T-helper 9 cell (primary cell): ENCODE data around the gene GREB1L.
"Not testable (repeated sequence)": the region's sequence is repeated elsewhere in the genome, so short reads cannot be mapped to it uniquely, and the experiment has no call there.

Experiments
- DNase-seq: peaks from one replicate; pipeline ENCODE4 v3.0.0-alpha.2; 2020

GREB1L gene

DNA sequence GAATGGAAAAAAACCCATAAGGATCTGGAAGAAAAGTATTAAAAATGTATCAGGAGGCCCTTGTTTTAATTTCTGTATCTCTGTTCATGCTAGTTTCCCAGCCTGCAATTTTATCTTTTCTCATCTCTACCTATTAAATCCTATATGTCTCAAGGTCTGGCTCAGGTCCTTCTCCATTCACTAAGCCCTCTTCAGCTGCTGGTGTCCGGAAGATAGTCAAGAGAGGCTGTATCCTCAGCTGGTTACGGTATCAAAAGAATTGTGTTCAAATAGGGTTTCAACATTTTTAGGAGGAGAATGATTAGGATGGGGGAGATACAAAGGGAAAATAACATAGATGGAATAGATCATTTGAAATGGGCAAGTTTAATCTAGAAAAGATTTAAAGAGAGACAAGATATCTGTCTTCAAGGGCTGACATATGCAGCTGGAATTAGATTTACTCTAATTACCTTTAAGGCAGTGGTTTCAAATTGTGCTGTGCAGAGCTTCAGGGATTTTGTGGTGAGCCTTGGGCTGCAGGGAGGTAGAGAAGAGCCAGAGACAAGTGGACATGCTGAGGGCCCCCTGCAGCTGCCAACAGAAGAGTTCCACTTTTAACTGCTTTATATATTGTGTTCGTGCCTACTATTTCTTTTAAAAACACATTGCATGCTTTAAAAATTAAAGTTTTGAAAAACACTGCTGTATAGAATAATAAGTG lies 24.1 kb downstream of the GREB1L start:
- no peak for DNase-seq

DNA sequence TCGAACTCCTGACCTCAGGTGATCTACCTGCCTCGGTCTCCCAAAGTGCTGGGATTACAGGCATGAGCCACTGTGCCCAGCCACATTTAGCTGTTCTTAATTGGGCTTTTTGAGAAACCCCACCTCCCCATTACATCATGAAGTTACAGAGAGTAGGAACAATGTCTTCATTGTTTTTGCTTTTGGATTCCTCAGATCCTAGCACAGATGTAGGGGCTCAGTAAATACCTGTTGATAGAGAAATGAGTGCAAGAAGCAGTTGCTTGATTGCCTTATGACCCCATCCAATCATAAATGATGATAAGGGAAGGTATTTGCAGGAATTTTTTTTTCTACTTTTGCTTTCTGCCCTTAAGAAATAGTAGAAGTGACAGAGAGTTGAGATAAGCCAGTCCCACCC lies 25.4 kb downstream of the GREB1L start:
- no peak for DNase-seq

DNA sequence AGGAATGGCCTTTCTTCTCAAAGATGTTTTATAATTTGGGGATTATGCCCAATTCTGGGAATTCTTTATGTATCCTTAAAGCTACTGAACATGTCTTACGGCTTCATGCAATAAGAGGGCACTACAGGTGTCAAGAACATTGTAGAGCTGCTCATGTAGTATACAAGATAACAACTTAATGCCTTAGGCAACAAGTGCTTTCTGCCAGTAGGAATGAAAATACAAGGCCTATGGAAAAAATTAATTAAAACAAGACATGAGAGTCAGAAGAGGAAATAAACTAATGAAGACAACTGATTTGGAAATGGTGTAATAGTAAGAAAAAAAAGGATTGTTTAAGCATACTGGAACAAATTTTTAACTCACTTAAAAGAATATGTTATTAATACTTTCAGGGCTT lies 27.3 kb downstream of the GREB1L start:
- no peak for DNase-seq

DNA sequence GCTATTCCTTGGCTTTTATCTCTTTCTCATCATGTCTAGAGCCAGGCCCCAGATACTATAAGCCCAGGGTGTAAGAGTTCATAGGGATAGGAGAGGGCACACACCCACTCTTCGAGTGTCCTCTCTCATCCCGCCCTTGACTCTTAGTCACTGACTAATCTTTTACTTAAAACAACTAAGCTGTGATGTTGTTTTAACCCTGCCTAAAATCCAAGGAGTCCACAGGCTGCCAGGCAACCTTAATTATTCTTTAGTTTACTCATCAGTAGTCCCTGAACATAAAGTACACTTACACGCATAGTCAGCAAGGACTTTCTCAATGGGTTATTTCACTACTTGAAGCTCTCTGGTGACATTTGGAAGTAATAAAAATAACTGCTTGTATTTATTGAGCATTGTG lies 28.4 kb downstream of the GREB1L start:
- no peak for DNase-seq

DNA sequence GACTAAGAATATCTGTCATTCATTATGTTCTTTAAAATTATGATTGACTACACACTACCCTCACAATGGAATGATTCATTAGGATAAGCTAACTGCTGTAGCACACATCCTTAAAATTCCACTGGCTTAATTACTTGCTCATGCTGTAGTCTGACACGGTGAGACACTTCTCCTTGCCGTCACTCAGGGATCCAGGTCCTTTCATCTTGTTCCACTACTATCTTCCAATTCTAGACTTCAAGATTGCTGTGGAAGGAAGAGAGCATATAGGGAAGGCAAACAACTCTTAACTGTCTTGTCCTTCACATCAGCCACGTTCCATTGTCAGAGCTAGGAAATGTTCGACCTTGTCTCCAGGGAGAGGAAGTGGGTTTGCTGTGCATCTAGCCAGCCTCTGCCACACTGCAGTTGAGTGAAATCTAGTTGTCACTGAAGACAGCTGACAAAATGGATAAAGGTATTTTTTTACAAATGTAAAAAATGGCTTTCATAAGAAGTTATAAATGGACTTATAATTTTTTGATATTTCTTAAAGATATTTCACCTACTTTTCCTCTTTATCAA lies 30.1 kb downstream of the GREB1L start:
- DNase-seq, result no peak

DNA sequence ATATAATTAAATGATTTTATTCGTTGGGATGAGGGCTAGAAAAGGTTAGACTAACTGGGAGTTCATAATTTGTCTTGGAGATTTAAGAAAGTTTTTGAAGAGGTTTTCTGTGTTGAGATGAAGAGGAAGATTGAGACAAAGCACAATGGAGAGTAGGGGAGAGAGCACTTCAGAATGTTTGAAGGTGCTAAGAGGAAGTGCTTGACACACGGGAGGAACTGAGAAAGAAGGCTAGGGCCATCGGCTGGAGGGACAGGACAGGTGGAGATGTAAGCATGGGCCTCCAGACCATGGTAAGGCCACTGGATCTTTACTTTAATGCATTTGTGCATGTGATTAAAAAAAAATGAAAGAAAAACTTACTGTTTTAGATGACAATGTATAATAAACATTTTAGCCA lies 31.5 kb downstream of the GREB1L start:
- no peak for DNase-seq

DNA sequence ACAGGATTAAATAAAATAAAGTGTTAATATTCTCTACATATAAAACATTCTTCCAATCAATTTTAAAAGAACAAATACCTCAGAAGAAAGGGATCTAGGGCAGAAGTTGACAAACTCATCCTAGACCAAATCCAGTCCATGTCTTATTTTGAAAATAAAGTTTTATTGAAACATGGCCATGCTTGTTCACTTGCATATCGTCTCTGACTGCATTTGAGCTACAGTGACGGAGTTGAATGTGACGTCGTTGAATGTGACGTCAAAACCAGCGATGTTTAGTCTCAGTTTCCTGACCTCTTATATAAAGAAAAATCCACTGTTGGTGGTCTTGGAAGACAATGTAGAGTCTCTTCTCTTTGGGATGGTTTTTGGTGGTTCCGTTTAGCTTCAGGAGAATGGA lies 33.6 kb downstream of the GREB1L start:
- no peak for DNase-seq

DNA sequence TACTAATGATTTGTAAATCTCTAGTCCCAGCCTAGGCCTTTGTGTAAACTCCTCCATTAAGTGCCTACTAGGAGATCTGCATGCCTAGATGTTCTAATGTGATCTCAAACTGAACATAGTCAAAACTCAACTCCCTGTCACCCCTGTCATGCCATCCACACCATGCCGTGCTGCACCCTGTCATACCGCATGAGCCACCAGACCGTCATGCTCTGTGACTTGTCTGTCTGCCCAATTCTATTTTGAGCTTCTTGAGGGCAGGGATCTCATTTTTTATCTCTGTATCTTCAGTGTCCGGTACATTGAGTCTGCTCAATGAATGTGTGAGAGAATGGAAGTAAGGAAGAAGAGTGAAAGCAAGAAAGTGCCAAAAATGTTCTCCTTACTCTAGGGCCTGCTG lies 35.5 kb downstream of the GREB1L start:
- no peak for DNase-seq

DNA sequence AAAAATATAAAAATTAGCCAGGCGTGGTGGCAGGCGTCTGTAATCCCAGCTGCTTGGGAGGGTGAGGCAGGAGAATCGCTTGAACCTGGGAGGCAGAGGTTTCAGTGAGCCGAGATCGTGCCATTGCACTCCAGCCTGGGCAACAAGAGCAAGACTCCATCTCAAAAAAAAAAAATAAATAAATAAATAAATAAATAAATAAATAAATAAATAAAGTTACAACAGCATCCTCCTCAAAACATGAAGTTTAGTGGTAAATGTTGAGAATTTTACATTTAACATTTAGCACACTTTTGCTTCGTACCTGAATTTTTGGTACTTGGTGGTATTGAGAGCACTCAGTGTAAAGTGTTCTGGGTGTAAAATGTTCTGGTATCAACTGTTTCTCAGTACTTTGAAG lies 36.2 kb downstream of the GREB1L start:
- DNase-seq, result not testable (repeated sequence)

DNA sequence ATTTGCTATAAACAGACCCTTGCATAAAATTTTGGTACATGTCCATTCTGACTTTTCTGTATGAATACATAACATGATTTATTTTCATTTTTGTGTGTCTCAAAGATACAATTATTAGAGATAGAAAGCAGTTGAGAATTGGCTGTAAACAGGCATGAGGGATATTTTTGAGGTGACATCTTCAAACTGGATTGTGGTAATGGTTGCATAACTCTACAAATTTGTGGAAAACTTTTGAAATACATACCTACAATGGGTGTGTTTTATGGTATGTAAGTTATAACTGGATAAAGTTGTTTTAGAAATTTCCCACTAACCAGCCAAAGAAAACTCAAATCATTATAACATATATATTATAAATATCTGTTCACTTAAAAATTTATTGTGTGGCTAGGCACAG lies 39.6 kb downstream of the GREB1L start:
- no peak for DNase-seq

DNA sequence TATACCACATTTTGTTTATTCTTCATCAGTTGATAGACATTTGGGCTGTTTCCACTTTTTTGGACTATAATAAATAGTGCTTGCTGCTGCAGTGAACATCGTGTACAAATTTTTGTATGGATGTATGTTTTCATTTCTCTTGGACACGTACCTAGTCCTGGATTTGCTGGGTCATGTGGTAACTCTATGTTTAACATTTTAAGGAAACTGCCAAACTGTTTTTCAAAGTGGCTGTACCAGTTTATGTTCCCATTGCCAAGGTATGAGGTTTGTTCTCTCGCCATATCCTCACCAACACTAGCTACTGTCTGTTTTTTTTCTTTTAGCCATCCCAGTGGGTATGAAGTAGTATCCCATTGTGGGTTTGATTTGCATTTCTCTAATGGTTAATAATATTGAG lies 42.5 kb downstream of the GREB1L start:
- no peak for DNase-seq

DNA sequence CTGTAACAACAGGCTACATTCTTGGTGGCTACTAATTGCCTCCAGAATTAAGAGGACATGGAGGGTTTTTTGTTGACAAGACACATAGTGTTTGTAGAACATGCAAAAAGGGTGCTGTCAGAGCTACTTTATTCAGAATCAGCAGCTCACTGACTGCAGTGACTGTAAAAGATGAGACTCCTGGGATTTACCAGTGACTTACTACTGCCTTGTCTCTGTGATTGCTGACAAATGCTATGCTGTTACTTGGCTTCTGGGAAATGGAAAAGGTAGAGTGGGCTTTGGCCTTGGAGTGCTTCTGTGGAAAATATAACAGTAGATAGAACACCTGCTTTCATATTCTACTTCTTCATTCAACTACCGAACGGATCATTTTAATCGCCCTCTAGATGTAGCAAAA lies 47.8 kb downstream of the GREB1L start:
- no peak for DNase-seq

DNA sequence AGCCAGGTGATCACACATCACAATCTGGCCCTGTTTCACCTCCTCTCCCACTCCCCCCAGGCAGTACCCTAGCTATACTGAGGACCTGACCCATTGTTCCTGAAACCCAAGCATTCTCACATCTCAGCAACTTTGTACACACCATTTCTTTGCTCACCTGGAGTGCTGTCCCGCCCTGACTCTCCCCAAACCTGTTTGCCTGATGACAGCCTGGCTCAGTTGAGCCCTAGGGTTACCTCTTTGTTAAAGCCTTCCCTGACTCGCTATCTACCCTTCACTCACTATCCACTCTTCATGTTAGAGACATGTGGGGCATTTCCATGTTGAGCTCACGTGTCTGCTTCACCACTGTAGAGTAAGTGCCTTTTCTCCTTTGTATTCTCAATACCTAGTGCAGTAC lies 49.1 kb downstream of the GREB1L start:
- DNase-seq, result no peak

DNA sequence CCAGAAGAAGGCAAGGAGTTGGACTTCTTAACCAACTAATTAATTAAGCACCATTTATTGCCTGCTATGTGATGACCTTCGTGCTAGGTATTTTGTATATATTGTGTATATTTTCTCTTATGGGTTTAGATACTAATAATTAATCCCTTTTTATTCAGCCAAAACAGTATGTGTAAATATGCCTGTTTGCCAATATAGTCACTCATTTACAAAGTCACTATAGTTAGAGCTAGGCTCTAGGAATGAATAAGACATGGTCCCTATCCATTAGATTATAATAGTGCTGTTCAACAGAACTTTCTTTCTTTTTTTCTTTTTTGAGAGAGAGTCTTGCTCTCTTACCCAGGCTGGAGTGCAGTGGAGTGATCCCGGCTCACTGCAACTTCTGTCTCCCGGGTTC lies 51.4 kb downstream of the GREB1L start:
- DNase-seq, result no peak

DNA sequence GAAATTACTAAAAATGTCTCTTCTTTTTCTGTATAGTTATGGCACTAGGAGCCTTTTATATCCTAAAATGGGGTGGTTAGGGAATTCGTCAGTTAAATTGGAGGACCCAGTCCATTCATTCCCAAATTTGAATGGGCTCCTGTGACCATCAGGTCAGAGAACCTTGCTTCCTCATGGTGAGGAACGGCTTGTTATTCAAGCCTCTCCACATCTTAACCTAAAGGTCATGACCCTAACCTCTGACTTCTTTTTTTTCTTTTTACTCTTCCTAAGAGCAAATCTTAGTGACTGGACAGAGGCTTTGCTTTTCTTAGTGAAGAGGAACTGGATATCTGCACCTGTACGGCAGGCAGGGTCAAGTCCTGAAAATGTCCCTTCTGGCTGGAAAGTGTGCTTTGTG lies 53.1 kb downstream of the GREB1L start:
- no peak for DNase-seq

DNA sequence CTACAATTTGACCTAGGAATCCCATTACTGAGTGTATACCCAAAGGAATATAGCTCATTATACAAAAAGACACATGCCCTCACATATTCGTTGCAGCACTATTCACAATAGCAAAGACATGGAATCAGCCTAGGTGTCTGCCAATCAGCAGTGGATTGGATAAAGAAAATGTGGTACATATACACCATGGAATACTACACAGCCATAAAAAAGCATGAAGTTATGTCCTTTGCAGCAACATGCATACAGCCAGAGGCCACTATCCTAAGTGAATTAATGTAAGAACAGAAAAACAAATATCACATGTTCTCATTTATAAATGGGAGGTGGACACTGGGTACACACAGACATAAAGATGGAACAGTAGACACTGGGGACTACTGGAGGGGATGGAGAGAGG lies 54.0 kb downstream of the GREB1L start:
- DNase-seq, result no peak

DNA sequence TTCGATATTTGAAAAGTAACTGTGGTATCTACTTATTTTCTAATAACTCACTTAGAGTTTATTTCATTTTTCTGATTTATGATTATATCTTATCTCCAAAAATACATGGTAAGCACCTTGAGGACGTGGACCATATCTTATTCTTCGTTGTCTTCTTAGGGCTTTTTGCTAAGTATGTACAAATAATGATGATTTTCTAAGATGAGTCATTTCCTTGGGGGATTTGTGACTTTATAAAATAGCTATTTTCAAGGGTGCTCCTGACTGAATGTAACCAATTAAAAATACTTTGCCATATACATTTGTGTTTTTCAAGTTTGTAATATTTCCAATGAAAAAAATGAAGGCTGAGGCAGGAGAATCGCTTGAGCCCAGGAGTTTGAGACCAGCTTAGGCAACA lies 56.3 kb downstream of the GREB1L start:
- no peak for DNase-seq

DNA sequence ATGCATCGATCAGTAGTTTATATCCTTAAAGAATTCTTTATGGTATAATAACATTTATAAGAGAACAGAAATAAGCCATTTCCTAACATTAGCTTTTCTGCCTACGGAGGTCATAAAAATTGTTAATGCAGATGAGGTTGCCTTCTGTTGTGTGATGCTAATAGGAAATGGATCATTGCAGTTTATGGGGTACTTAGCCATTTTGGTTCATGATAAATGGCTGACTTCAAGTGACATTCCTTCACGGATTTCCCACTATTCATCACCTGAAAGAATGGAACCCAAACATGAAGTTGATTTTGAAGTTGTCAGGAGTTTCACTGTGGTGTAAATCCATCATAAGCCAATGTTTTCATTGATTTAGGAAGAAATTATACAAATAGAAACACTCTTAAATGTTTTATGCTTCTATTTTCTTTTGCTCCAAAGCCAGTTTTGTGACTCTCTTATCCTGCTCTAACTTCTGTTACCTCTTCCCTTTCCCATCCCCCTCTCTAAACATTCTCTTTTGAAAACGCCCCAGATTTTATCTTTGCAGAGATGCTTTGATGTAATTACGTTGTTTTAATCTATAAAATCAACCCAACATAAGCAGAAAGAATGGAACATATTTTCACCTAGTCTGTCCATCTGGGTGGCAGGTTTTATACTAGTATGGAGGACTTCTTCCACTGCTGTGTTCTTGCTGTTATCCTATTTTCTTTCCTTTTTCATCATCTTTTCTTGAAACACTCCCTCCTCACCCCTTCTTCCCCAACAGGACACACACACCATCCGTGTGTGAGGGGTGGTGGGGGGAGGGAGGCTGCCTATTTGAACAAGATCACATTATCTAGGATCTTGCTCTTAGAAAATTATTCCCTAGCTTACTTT lies 58.2 kb downstream of the GREB1L start:
- DNase-seq, result no peak

DNA sequence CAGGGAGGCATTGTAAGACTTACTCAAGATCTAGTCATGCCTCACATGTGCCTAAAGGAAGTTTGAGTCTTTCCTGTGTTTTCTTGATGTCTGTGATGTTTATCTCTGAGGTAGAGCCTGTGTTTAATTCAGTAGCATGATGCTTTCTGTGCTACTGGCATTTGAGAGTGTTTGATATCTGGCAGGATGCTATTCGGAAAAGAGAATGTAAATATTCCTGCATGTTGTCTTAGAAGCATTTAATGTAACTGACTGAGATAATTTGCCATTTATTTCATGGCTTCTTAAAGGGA lies 58.8 kb downstream of the GREB1L start:
- DNase-seq, result no peak

DNA sequence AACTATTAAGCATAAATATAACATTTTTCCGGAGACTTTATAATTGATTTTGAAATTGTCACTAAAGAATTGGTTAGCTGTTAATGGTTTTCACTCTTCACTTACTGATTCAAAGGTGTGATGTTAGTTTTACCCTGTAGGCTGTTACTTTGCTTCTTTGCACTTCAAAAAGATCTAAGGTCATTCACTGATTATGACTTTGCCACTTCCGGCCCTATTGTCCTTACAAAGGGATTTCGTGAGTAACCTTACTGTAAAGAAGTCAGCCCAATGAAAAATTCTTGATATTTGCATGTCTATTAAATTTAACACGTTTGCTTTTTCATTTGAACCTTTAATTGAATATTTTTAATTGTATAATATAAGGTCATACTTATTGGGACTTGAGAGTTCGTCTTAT lies 61.4 kb downstream of the GREB1L start:
- DNase-seq, result no peak

DNA sequence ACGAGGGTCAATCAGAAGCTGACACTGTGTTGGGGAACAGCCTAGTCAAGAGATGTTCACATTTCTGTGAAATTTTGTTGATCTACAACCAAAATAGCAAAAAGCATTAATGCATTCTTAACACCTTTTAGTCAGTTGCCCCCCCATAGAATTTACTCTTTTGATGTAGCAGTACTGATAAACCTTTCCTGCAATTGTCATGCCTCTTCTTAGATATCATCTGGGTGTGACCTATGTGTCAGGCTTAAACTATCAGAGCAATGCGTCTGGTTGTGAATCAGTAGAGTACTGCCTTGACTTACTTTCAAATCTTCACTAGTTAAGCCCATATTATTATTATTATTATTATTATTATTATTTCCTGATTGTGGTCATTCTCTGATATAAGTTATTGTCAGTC lies 61.9 kb downstream of the GREB1L start:
- DNase-seq, result no peak

DNA sequence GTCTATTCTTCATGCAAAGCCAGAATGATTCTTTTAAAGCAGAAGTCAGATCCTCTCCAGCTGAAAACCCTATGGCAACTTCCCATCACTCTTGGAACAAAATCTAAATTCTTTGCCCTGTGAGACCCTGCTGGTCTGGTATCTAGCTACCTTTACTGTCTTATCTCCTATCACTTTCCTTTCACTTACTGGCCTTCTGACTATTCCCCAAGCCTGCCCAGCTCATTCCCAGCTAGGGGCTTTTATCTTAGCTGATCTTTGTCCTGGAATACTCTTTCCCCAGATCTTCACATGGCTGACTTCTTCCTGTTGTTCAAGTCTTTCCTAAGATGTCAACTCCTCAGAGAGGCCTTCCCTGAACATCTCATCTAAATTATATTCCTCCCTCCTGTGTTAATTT lies 63.6 kb downstream of the GREB1L start:
- DNase-seq, result no peak

DNA sequence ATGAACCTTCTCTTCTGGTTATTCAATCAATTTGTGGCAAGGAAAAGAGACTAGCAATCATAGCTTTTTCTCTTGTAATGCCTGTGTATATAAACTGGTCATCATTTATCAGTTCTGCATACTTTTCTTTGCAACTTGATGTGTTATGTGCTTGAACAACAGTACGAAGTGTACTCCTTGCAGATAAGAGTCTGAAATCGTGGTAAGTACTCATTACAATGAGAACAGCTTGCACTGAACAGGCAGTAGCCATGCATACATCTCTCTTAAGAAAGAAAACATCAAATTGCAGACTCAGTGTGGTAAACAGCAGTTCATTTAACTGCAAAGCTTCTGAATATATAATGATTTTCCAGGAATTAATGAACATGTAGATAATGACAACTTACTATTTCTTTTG lies 64.3 kb downstream of the GREB1L start:
- DNase-seq, result no peak

DNA sequence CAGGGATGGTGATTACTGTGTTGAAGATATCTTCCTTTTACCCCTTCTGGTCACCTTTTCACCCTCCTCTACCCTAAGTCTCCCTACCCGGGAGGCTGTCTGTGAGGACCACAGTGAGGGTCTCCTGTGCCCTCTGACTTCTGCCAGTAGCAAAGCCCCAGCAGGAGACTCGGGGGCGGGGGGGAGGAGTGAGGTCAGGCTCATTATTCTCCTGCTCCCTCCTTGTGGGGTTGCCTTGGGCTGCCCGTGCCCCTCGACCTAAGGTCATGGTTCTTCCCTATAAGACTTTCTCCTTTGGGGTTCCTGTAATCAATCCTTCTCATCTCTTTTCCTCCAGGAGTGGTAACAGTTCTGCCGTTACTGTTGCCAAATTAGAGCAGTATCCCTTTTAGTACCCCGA lies 65.5 kb downstream of the GREB1L start:
- no peak for DNase-seq

DNA sequence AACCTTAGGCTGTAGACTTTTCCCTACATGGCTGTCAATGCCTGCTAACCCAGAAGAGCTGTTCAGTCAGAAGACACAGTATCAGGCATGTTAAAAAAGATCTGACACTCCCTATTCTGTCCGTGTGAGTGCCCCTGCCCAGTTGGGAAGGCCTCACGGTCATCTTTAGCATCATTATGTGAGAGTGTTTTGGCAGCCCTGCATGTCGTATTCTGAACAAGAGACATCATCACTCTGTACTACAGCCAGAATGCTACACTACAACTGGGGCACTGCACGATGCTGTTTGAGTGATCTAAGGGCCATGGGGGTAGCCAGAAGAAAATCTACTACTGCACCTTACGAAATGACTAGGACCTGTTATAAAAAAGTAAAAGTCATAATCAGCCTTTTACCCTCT lies 67.2 kb downstream of the GREB1L start:
- no peak for DNase-seq
